Measurements from ENCODE around the gene NFATC2IP.
A peak's percentile ranks its signal among the peaks of the same experiment; 100 is the strongest.

DNA sequence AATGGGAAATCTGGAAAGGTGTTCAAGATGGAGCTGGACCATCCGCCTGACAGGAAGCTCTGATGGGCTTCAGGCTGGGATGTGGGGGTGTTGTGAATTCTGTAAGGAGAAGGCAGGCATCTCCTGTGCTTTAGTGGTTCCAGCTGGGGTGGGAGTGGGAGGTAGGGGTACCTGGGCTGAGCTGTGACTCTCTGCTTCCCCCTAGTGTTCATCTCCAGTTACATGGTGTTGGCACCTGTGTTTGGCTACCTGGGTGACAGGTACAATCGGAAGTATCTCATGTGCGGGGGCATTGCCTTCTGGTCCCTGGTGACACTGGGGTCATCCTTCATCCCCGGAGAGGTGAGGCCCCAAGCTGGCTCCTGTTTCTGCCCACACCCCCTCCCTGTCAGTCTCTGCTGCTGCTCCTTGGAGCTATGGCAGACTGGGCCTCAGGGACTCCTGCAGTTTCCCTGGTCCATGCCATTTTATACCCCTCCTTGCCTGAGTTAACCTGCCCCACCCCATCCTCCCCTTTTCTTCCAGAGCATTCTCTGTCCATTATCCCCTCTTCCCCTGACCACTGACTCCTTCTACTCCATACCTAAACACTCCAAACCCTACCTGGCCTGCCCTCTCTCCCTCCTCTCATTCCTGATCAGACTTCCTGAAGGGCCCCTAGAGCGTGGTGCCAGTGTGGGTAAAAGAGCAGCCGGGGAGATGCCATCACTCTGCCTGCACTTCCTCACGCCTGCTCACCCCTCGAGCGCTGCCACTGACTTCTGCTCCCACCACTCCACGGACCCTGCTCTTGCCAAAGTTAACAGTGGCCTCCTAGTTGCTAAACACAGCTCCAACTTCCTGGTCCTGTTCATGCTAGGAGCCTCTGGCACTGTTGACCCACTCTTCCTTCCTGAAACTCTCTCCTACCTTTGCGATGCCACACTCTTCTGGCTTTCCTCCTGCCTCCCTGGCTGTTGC is 27.2 kb downstream of the NFATC2IP start:
- TF ChIP-seq, protein P1, sequence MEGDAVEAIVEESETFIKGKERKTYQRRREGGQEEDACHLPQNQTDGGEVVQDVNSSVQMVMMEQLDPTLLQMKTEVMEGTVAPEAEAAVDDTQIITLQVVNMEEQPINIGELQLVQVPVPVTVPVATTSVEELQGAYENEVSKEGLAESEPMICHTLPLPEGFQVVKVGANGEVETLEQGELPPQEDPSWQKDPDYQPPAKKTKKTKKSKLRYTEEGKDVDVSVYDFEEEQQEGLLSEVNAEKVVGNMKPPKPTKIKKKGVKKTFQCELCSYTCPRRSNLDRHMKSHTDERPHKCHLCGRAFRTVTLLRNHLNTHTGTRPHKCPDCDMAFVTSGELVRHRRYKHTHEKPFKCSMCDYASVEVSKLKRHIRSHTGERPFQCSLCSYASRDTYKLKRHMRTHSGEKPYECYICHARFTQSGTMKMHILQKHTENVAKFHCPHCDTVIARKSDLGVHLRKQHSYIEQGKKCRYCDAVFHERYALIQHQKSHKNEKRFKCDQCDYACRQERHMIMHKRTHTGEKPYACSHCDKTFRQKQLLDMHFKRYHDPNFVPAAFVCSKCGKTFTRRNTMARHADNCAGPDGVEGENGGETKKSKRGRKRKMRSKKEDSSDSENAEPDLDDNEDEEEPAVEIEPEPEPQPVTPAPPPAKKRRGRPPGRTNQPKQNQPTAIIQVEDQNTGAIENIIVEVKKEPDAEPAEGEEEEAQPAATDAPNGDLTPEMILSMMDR (IDR thresholded peaks at IDR 0.05) = peak in 3 of 4 donors; percentile 36 to 58 (median 53)
- TF ChIP-seq POLR2A (IDR thresholded peaks at IDR 0.05) = no peak
